ENCODE results near the gene C9. TPM values are rescaled to one million over a fixed set of nuclear protein-coding genes. Genes with fewer than 3 reads are reported as not detected.

Gene C9
- total RNA-seq, 5 donors from 2014 or later (not counting 1 experiment from before 2014, with no cell fraction given) = 0.41 to 0.59 (median 0.44) TPM; not detected in 2

DNA sequence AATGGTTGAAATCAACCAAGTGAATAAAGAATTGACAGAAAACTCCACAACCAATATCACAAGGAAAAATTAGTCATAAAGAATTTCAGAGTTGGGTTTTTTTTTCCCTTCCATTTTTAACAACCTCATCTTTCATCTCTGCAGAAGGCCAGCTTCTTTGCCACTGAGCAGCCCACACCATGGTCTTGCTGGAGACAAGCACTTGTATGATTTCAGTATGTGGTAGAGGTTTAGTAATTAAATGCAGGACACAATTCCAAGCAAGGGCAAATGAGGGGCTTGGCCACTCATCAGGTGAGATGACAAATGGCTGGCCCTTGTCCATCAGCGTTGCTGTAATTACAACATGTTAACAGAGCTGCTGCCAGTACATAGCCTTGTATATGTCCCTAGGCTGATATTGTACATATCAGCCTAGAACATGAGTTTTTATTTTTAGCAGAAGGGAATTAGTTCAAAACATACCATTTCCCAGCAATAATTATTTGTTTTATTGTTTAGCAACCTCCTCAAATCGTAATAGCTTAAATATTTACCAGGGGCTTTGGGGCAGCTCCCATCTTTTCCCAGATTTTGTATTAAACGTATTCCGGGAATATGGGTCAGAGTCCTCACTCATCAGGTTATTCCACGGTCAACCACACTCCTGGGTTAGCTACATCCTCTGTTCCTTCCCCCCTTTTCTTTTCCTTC lies 5.0 kb upstream of the C9 start:
- no peak for ATAC-seq (replicated peaks in 1 of 4)
- Mint-ChIP-seq H3K36me3 (no peaks in the 10 kb centered on the region), H3K9me3 (no peaks in the 10 kb centered on the region), H3K27me3 (peaks cover 0 to 9% of the 10 kb centered on the region in 2 donors), H3K4me3 (no peak overlapping the region), H3K4me1 (no peaks in the 10 kb centered on the region), H3K27ac (no peak overlapping the region)
- Histone ChIP-seq H3K36me3 (ENCODE audit: control insufficient read depth in 2 of 2, extremely low read depth in 1 of 2, insufficient read depth in 1 of 2, low read length in 1 of 2) (no peaks in the 10 kb centered on the region), H3K27ac (ENCODE audit: low read length) (no peak overlapping the region), H3K9me3 (no peaks in the 10 kb centered on the region), H3K4me3 (ENCODE audit: control insufficient read depth in 1 of 2, extremely low read depth in 1 of 2, low read length in 1 of 2) (no peak overlapping the region), H3K27me3 (replicated peaks in 1 of 2; ENCODE audit: control insufficient read depth in 2 of 2, extremely low read depth in 1 of 2, insufficient read depth in 2 of 2, low read length in 1 of 2) (no peaks in the 10 kb centered on the region), H3K4me1 (ENCODE audit: control insufficient read depth in 1 of 2, extremely low read depth in 1 of 2, insufficient read depth in 2 of 2, low read length in 2 of 2) (no peaks in the 10 kb centered on the region)
- ChIA-PET POLR2A (no interaction called here), CTCF (interaction anchor here (0.6 kb wide), 2 partner anchors 221 to 405 kb away, joined by 3 to 6 read pairs; no protein-coding TSS in a partner anchor)
- DNase-seq = no peak
- WGBS (ENCODE audit: insufficient coverage) = 96% methylated on average over 3 of the region's 5 CpGs

GRCh38 chr5:39368116-39368515 lies 3.8 kb upstream of the C9 start:
- Mint-ChIP-seq H3K27ac (no peak overlapping the region), H3K9me3 (no peaks in the 10 kb centered on the region), H3K4me1 (no peaks in the 10 kb centered on the region), H3K4me3 (no peak overlapping the region), H3K27me3 (peaks cover 0 to 9% of the 10 kb centered on the region in 2 donors), H3K36me3 (no peaks in the 10 kb centered on the region)
- no peaks in the 10 kb centered on the region for H3K36me3 ChIP-seq (ENCODE audit: control insufficient read depth in 2 of 2, extremely low read depth in 1 of 2, insufficient read depth in 1 of 2, low read length in 1 of 2)
- no peaks in the 10 kb centered on the region for H3K4me1 ChIP-seq (ENCODE audit: control insufficient read depth in 1 of 2, extremely low read depth in 1 of 2, insufficient read depth in 2 of 2, low read length in 2 of 2)
- ATAC-seq (replicated peaks in 1 of 4) = no peak
- no peak overlapping the region for H3K4me3 ChIP-seq (ENCODE audit: control insufficient read depth in 1 of 2, extremely low read depth in 1 of 2, low read length in 1 of 2)
- no peaks in the 10 kb centered on the region for H3K27me3 ChIP-seq (replicated peaks in 1 of 2; ENCODE audit: control insufficient read depth in 2 of 2, extremely low read depth in 1 of 2, insufficient read depth in 2 of 2, low read length in 1 of 2)
- ChIA-PET POLR2A (no interaction called here), CTCF (no interaction called here)
- no peak for DNase-seq
- no CpG with 5 or more reads among the region's 4 CpGs for WGBS (ENCODE audit: insufficient coverage)
- no peak overlapping the region for H3K27ac ChIP-seq (ENCODE audit: low read length)
- no peaks in the 10 kb centered on the region for H3K9me3 ChIP-seq

GRCh38 chr5:39367711-39368110 lies 3.4 kb upstream of the C9 start:
- no CpG with 5 or more reads among the region's 3 CpGs for WGBS (ENCODE audit: insufficient coverage)
- Histone ChIP-seq H3K27ac (ENCODE audit: low read length) (no peak overlapping the region), H3K4me1 (ENCODE audit: control insufficient read depth in 1 of 2, extremely low read depth in 1 of 2, insufficient read depth in 2 of 2, low read length in 2 of 2) (no peaks in the 10 kb centered on the region), H3K9me3 (no peaks in the 10 kb centered on the region), H3K27me3 (replicated peaks in 1 of 2; ENCODE audit: control insufficient read depth in 2 of 2, extremely low read depth in 1 of 2, insufficient read depth in 2 of 2, low read length in 1 of 2) (no peaks in the 10 kb centered on the region), H3K4me3 (ENCODE audit: control insufficient read depth in 1 of 2, extremely low read depth in 1 of 2, low read length in 1 of 2) (no peak overlapping the region), H3K36me3 (ENCODE audit: control insufficient read depth in 2 of 2, extremely low read depth in 1 of 2, insufficient read depth in 1 of 2, low read length in 1 of 2) (no peaks in the 10 kb centered on the region)
- ATAC-seq (replicated peaks in 1 of 4) (no peak), DNase-seq (no peak)
- Mint-ChIP-seq H3K4me3 (no peak overlapping the region), H3K4me1 (no peaks in the 10 kb centered on the region), H3K36me3 (no peaks in the 10 kb centered on the region), H3K27ac (no peak overlapping the region), H3K9me3 (no peaks in the 10 kb centered on the region), H3K27me3 (peaks cover 0 to 9% of the 10 kb centered on the region in 2 donors)
- ChIA-PET POLR2A (no interaction called here), CTCF (no interaction called here)

DNA sequence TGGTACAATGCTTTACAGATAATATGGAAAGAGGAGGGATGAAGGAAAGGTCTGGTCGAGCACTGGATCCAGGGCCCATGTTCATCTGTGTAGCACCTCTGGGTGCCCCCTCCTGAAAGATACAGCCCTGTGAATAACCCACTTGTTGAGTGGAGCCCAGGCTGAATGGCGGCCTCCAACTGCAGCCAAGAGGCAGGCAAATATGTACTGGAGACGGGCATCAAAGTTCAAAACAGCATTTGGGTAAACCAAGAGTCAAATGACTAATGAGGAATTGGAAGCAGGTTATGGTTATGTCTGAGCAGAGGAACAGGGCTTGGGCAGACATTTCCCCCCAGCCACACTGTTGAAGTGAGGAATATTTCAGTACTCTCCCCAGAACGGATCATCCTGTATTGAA lies 1.1 kb downstream of the C9 start:
- 72% methylated on average over 2 of the region's 4 CpGs for WGBS (ENCODE audit: insufficient coverage)
- Histone ChIP-seq H3K36me3 (ENCODE audit: control insufficient read depth in 2 of 2, extremely low read depth in 1 of 2, insufficient read depth in 1 of 2, low read length in 1 of 2) (no peaks in the 10 kb centered on the region), H3K27me3 (replicated peaks in 1 of 2; ENCODE audit: control insufficient read depth in 2 of 2, extremely low read depth in 1 of 2, insufficient read depth in 2 of 2, low read length in 1 of 2) (no peaks in the 10 kb centered on the region), H3K27ac (ENCODE audit: low read length) (no peak overlapping the region), H3K9me3 (no peaks in the 10 kb centered on the region), H3K4me3 (ENCODE audit: control insufficient read depth in 1 of 2, extremely low read depth in 1 of 2, low read length in 1 of 2) (no peak overlapping the region), H3K4me1 (ENCODE audit: control insufficient read depth in 1 of 2, extremely low read depth in 1 of 2, insufficient read depth in 2 of 2, low read length in 2 of 2) (no peaks in the 10 kb centered on the region)
- Mint-ChIP-seq H3K4me1 (peaks cover 0 to 2% (median 0%) of the 10 kb centered on the region in 3 donors), H3K4me3 (no peak overlapping the region), H3K27me3 (peaks cover 0 to 3% of the 10 kb centered on the region in 2 donors), H3K36me3 (no peaks in the 10 kb centered on the region), H3K9me3 (peaks cover 0 to 5% (median 0%) of the 10 kb centered on the region in 3 donors), H3K27ac (no peak overlapping the region)
- no peak for ATAC-seq (replicated peaks in 1 of 4)
- no peak for DNase-seq
- POLR2A ChIA-PET = no interaction called here
- CTCF ChIA-PET = no interaction called here

- Mint-ChIP-seq H3K4me3 (no peak overlapping the region), H3K4me1 (peaks cover 0 to 2% (median 0%) of the 10 kb centered on the region in 3 donors), H3K36me3 (no peaks in the 10 kb centered on the region), H3K9me3 (peaks cover 0 to 5% (median 0%) of the 10 kb centered on the region in 3 donors), H3K27me3 (peaks cover 0 to 3% of the 10 kb centered on the region in 2 donors), H3K27ac (no peak overlapping the region)
- Histone ChIP-seq H3K4me1 (ENCODE audit: control insufficient read depth in 1 of 2, extremely low read depth in 1 of 2, insufficient read depth in 2 of 2, low read length in 2 of 2) (no peaks in the 10 kb centered on the region), H3K27ac (ENCODE audit: low read length) (no peak overlapping the region), H3K27me3 (replicated peaks in 1 of 2; ENCODE audit: control insufficient read depth in 2 of 2, extremely low read depth in 1 of 2, insufficient read depth in 2 of 2, low read length in 1 of 2) (no peaks in the 10 kb centered on the region), H3K9me3 (no peaks in the 10 kb centered on the region), H3K36me3 (ENCODE audit: control insufficient read depth in 2 of 2, extremely low read depth in 1 of 2, insufficient read depth in 1 of 2, low read length in 1 of 2) (no peaks in the 10 kb centered on the region), H3K4me3 (ENCODE audit: control insufficient read depth in 1 of 2, extremely low read depth in 1 of 2, low read length in 1 of 2) (no peak overlapping the region)
- DNase-seq (no peak), ATAC-seq (replicated peaks in 1 of 4) (no peak)
- ChIA-PET CTCF (no interaction called here), POLR2A (no interaction called here)
- WGBS (ENCODE audit: insufficient coverage) = 72% methylated on average over 5 of the region's 8 CpGs
Measured at GRCh38 chr5:39362646-39363045, 1.6 kb downstream of the C9 start.

GRCh38 chr5:39361306-39361705 lies 3.0 kb downstream of the C9 start:
- ATAC-seq (replicated peaks in 1 of 4) = no peak
- POLR2A ChIA-PET = no interaction called here
- Mint-ChIP-seq H3K4me3 (no peak overlapping the region), H3K27me3 (peaks cover 0 to under 1% of the 10 kb centered on the region in 2 donors), H3K9me3 (peaks cover 0 to 5% (median 0%) of the 10 kb centered on the region in 3 donors), H3K27ac (no peak overlapping the region), H3K36me3 (no peaks in the 10 kb centered on the region), H3K4me1 (peaks cover 0 to 2% (median 0%) of the 10 kb centered on the region in 3 donors)
- DNase-seq = no peak
- Histone ChIP-seq H3K27me3 (replicated peaks in 1 of 2; ENCODE audit: control insufficient read depth in 2 of 2, extremely low read depth in 1 of 2, insufficient read depth in 2 of 2, low read length in 1 of 2) (no peaks in the 10 kb centered on the region), H3K27ac (ENCODE audit: low read length) (no peak overlapping the region), H3K36me3 (ENCODE audit: control insufficient read depth in 2 of 2, extremely low read depth in 1 of 2, insufficient read depth in 1 of 2, low read length in 1 of 2) (no peaks in the 10 kb centered on the region), H3K4me1 (ENCODE audit: control insufficient read depth in 1 of 2, extremely low read depth in 1 of 2, insufficient read depth in 2 of 2, low read length in 2 of 2) (no peaks in the 10 kb centered on the region), H3K9me3 (no peaks in the 10 kb centered on the region), H3K4me3 (ENCODE audit: control insufficient read depth in 1 of 2, extremely low read depth in 1 of 2, low read length in 1 of 2) (no peak overlapping the region)
- CTCF ChIA-PET = interaction anchor here in 1 of 2 donors (0.6 kb wide), 1 partner anchor 216 kb away, joined by 3 read pairs; no protein-coding TSS in a partner anchor
- WGBS (ENCODE audit: insufficient coverage) = no CpG with 5 or more reads among the region's 4 CpGs
